Stomach (tissue), 4 donors: ENCODE results near the gene UTP11.

Experiments
- CTCF ChIP-seq, 7 experiments: fragments of 450-650 bp in 4 of 7; fragments of 200-600 bp in 3 of 7; sonication (generic) in 3 of 7; IDR thresholded peaks; one replicate each; pipeline ENCODE4 v1.5.1; 2016 to 2019; ENCODE audit warnings: antibody characterized with exemption in 7 of 7, control low read depth in 2 of 7, mild to moderate bottlenecking in 1 of 7
- POLR2AphosphoS5 ChIP-seq, 3 donors: sonication (generic); formaldehyde crosslinking; IDR thresholded peaks; one replicate each; pipeline ENCODE4 v1.6.1; 2016; ENCODE audit warnings: antibody characterized with exemption in 3 of 3

GRCh38 chr1:38068220-38068979 lies 55.9 kb downstream of the UTP11 start:
- no peak for TF ChIP-seq CTCF (IDR thresholded peaks at IDR 0.05)
- no peak for TF ChIP-seq POLR2AphosphoS5 (IDR thresholded peaks at IDR 0.05)
